ENCODE data around the gene OSM.
"Not testable (repeated sequence)": the region's sequence is repeated elsewhere in the genome, so short reads cannot be mapped to it uniquely, and the experiment has no call there.

The OSM gene

DNA sequence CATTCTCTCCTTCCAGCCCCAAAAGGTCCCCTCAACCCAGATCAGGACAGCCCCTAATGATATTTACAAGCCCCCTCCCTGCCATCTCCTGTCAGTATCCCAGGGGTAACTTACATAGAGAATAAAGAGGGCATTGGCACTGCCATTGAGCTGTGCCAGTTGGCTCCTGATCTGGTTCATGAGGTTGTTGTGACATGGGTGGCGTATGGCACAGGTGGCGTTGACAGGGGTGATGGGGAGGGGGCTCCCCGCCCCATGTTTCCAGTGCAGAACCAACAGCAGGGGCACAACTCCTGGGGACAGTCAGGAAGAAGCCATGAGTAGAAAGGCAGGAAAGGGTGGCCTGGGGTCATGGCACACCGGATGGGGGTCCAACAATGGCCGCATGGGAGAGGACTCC is 22.0 kb downstream of the OSM start:
- no peak for DNase-seq (ENCODE audit: low spot score)

GRCh38 chr22:30244066-30244465 is 22.6 kb downstream of the OSM start:
- no peak for DNase-seq (ENCODE audit: low spot score)

- no peak for DNase-seq (ENCODE audit: low spot score)
Observed at GRCh38 chr22:30243661-30244060, 23.0 kb downstream of the OSM start.

DNA sequence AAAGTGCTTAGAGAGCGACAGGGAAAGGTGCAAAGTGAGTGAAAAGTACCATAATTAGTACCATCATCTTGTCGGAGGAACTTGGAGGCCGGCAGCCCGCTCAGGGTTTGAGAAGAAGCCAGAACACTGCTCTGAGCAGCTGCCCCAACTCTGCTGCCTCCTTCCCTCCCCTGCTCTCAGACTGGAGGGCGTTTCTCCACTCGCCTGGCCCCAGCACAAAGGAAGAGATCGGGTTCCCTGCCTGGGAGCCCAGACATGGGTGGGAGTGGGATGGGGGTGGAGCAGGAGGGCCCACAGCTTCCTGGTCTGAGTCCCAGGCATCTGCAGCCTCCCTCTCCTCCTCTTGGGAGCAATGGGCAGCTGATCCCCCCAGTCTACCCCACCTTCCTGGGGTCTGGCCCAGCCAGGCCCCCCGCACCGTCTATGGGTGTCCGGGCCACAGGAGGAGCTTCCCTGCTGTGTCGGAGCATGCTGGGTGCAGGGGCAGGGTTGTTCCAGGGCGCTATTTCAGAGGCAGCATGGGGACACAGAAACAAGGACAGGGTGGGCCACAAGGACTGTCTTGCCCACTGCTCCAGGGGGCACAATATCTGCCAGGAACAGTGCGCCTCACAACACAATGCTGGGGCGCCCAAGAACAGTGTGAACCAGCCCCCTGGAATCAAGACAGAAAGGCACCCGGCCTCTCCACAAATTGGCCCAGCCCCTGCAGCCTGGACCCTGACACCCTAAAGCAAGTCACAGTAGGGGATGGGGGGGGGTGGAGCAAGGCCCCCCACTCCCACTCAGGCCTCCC is 24.9 kb downstream of the OSM start:
- no peak for DNase-seq (ENCODE audit: low spot score)

DNA sequence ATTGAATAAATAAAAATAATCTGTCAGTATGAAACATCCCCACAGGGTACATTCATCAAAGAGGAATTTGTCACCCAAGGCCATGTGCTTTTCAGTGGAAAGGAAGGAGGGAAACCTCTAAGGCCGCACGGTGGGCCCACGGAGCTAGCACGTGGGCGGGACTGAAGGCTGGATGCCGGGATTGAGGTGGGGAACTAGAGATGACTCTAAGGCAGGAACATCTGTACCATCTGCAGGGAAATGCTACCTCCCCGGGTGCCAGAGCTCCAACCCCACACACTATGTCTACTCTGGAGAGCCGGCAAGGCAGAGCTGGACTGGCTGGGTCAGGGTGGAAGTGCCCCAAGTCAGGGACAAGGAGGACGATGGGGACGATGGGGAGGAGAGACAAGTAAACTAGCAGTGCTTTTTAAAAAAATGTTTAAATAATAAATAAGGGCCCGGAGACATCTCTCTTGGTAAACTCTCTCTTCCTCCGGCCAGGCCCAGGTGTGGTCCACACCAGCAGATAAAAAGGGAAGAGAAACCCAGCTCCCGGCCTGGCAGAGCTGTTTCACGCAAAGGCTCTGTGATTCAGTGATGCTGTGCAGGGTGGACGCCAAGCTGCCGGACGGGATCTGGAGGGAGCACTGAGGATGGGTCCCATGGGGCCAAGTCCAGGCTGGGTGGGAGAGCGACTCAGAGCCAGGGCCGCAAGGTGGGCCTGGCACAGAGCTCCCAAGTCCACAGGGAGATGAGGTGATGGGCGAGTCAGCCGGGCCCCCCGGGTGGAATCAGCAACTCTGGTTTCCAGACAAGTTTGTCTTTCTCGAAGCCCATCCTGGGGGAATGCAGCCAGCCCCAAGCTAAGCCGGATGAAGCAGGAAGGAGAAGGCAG is 25.9 kb downstream of the OSM start:
- DNase-seq (ENCODE audit: low spot score) = no peak

GRCh38 chr22:30239488-30240405 is 26.9 kb downstream of the OSM start:
- no peak for DNase-seq (ENCODE audit: low spot score)

GRCh38 chr22:30238661-30239487 is 27.8 kb downstream of the OSM start:
- DNase-seq (ENCODE audit: low spot score) = no peak

DNA sequence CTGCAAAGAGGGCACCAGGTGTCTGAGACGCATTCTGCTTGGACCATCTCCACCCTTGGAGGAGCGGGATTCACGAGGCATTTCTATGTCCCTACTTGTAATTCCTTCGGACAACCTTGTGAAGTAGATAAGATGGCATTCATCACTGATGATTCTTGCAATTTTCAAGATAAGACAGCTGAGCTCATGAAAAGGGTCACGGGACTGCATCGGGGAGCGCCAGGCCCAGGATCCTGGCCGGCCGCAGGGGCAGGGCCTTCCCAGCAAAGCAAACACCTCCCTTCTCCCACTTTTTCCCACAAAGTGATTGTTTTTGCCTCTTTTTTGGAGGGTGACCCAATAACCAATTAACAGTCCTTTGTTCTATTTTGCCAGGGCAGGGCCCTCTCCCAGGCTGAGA is 28.5 kb downstream of the OSM start:
- no peak for DNase-seq (ENCODE audit: low spot score)

DNA sequence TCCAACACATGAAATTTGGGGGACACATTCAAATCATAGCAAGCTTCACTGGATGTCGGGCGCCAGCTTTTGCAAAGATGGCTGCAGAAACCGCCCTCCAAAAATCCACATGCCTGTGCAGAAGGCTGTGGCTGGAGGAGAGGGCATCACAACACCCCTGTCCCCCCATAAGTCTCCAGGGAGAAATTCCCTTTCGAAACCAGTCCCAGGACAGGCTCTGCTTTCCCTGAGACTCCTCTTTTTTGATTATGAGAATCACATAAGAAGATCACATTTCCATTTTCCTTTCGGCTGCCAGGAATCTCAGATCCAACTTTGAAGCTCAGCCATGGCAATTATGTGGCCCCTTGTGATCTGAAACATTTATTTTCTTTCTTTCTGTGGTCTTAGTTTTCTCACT is 29.8 kb downstream of the OSM start:
- no peak for DNase-seq (ENCODE audit: low spot score)

DNA sequence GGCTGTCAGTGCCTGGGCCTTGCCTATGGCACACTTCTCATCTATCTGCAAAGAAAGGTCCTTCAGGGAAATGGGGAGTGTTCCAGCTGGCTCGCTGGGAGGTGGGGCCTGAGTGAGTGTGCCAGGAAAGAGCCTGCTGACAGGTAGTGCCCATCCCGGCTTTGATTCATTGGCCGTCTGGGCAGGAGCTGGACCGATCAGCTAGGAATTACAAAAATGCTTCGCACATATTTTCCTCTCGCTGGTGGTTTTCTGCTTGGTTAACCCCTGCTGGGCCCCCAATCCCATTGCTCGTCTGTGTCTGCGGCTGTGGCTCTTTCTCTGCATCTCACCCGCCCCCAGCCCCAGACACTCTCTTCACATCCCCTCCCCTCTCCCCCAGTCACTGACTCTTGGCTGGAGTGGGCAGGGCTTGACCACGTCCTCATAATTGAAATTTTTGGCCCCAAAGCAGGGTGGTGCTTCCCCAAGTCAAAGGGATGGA is 30.9 kb downstream of the OSM start:
- peak; percentile 82 for DNase-seq (ENCODE audit: low spot score)

DNA sequence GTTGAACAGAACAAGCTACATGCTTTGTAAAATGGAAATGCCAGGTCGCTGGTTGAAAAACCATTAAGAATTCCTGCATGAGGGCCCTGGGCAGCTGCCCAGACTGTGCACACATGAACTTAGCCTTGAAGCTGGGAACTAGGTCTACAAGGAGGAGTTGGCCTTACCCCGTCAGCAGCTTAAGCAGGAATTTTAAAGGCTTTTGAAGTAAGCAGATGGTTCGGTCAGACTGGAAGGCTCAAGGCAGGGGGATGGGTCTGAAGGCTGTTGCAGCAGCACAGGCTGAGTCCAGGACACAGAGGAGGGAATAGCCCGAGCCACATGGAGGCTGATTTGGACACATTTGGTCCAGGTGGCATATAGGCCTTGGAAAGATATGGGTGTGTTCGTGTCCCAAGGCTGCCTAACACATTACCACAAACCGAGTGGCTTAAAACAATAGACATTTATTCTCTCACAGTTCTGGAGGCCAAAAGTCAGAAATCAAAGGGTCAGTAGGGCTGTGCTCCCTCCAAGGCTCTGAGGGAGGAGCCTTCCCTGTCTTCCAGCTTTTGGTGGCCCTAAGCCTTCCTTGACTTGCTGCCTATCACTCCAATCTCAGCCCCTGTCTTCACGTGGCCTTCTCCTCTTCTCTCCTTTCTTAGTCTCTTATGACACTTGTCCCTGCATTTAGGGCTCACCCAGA is 31.7 kb downstream of the OSM start:
- no peak for DNase-seq (ENCODE audit: low spot score)

DNA sequence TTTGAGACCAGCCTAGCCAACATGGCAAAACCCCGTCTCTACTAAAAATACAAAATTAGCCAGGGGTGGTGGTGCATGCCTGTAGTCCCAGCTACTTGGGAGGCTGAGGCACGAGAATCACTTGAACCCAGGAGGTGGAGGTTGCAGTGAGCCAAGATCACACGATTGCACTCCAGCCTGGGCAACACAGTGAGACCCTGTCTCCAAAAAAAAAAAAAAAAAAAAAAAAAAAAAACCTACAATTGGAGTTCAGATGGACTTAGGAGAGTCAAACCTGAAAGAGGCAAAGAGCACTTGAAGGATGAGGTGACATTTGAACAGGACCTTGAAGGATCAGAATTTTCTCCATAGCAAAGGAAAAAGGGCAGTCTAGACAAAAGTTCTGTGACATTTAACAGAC is 32.3 kb downstream of the OSM start:
- DNase-seq (ENCODE audit: low spot score) = not testable (repeated sequence)

DNA sequence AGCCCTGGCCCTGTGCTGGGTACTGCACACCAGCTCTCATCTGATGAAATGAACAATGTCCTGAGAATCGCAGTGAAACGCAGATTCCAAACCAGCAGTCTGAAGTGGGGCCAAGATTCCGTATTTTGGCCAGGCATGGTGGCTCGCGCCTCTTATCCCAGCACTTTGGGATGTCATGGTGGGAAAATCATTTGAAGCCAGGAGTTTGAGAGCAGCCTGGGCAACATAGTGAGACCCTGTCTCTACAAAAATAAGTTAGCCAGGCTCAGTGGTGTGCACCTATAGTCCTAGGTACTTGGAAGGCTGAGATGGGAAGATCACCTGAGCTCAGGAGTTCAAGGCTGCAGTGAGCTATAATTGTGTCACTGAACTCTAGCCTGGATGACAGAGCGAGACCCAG is 33.1 kb downstream of the OSM start:
- no peak for DNase-seq (ENCODE audit: low spot score)

- no peak for DNase-seq (ENCODE audit: low spot score)
Observed at GRCh38 chr22:30232716-30233218, 33.9 kb downstream of the OSM start.

DNA sequence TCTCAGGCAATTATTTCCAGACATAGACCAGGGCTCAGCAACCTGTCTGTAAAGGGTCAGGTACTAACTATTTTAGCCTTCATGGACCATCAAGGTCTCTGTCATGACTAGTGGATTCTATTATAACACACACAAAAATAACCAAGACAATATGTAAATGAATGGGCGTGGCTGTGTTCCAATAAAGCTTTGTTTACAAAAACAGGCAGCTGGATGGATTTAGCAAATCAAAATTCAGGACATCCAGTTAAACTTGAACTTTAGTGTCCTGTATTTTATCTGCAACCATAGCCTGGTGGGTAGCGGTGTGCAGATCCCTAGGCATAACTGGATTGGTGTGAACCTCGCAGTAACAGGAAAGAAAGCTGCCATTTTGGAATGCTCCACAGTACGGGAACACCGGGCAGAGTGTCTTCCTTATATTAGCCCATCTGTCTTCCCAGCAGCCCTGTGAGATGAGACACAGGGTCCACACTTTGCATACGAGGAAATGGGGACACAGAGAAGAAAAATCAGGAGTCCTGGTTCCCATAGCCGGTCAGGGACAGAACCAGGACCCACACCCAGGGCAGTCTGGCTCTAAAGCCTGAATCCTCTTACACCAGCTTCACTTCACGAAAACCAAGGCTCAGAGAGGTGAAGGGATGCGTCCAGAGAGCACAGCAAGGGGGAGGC is 35.7 kb downstream of the OSM start:
- no peak for DNase-seq (ENCODE audit: low spot score)

- DNase-seq (ENCODE audit: low spot score) = no peak
Observed at GRCh38 chr22:30230330-30230729, 36.3 kb downstream of the OSM start.

GRCh38 chr22:30228509-30229359 is 37.9 kb downstream of the OSM start:
- DNase-seq (ENCODE audit: low spot score) = no peak

DNA sequence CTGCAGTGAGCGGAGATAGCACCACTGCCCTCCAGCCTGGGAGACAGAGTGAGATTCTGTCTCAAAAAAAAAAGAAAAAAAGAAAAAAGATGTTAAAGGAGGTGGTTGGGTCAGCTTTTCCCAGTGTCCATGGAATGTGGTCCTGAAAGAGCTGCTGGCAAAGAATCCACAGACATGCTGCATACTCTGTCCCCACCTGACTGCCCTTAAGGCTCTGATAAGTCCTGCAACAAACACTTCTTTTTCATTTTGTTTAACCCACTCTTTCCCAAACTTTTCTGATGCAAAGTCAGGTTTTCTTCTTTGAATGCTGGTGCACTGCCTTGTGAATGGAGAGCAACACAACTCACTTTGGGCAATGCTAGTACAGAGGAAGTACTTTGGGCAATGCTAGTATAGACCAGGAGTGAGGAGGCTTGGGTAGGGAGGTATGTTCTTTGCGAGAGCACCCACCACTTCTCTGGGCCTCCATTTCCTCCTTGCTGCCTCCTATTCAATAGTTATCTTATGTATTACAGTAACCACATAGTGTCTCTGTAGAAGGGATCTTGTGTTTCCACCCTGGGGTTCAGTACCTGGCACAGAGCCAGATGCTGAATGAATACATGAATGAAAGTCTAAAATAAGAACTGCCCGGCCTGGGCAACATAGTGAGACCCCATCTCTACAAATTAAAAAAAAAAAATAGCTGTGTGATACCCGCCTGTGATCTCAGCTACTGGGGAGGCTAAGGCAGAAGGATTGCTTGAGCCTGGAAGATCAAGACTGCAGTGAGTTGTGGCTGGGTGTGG is 39.0 kb downstream of the OSM start:
- DNase-seq (ENCODE audit: low spot score) = no peak
